ENCODE results near the gene KCNH2. TPM values are rescaled to one million over a fixed set of nuclear protein-coding genes. Genes with fewer than 3 reads are reported as not detected.

The KCNH2 gene
- polyA plus RNA-seq, 5 donors: 2.9 to 6.3 (median 4.5) TPM

DNA sequence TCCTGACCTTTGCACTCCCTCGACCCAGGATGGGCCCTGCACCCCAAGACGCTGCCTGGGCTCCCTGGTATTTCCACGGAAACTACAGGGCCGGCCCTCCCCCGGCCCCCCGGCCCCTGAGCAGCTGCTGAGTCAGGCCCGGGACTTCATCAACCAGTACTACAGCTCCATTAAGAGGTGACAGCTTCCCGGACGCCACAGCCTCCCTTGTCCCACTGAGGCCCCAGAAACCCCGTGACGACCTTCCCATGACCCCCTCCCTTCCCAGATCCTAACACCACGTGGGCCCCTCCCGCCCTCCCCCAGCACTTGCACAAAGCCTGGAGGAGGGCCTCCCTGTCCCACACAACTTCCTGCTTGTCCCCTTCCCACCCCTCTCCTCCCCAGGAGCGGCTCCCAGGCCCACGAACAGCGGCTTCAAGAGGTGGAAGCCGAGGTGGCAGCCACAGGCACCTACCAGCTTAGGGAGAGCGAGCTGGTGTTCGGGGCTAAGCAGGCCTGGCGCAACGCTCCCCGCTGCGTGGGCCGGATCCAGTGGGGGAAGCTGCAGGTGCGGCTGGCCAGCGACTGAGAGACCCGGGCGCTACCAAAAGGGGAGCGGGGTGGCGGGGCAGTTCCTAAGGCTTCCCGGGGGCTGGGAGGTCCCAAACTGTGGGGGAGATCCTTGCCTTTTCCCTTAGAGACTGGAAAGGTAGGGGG lies 18.4 kb upstream of the KCNH2 start:
- DNase-seq: no peak

DNA sequence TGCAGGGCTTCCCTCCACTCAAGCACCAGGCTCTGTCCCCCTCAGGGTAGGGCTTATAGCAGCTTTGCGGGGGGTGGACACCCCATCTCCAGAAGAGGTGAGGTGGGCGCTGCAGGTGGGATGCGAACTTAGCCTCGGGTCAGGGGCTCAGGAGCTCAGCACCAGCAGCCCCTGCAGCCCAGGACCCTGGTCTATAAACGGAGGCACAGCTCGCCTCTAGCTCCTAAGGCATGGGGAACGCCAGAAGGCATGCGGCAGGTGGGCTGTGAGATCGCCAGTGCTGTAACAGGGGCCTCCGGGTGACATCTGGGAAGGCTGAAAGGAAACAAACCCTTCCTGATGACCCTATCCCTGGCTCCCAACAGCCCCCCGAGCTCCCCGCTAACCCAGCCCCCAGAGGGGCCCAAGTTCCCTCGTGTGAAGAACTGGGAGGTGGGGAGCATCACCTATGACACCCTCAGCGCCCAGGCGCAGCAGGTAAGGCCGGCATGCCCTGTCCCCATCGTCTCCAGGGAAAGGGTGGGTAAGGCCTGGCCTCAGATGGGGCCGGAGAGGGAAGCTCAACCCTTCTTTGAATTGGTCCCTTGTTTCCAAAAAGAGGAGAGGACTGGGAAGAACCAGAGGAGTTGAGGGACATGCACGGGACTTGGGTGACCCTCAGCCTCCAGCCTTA lies 16.9 kb upstream of the KCNH2 start:
- no peak for DNase-seq

DNA sequence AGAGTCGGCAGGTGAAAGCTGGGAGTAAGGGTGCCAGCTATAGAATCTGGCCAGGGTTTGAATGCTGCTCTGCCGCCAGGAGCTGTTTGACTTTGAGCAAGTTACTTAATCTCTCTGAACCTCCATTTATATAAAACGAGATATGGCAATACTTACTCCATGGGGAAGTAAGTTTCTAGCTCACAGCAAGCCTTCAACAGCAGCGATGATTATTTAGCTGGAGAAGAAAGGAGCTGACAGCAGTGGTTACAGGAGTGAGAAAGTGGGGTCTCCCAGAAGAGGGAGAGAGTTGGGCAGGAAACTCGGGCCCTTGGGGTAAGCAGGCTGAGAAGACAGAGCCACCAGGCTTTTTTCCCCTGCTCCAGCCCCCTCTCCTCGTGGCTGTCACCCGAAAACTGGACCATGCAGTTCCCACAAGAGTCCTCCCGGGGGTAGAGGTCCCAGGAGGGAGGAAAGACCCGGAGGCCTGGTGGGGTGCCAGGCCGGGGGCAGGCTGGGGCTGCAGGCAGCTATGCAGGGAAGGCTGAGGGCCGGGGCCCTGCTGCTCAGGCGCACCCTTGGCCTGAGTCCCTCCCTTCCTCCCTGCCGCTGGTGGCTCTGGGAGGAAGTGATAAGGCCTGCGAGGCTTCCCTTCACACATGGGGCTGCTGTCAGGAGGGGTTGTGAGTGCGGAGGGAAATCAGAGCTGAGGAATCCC lies 16.2 kb upstream of the KCNH2 start:
- DNase-seq: peak; percentile 81 to 82

DNA sequence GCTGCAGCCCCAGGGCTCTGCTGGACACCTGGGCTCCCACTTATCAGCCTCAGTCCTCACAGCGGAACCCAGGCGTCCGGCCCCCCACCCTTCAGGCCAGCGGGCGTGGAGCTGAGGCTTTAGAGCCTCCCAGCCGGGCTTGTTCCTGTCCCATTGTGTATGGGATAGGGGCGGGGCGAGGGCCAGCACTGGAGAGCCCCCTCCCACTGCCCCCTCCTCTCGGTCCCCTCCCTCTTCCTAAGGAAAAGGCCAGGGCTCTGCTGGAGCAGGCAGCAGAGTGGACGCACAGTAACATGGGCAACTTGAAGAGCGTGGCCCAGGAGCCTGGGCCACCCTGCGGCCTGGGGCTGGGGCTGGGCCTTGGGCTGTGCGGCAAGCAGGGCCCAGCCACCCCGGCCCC lies 15.4 kb upstream of the KCNH2 start:
- DNase-seq: no peak

GRCh38 chr7:150992833-150993302 lies 14.7 kb upstream of the KCNH2 start:
- no peak for DNase-seq

- no peak for DNase-seq
Measured at GRCh38 chr7:150992051-150992640, 14.0 kb upstream of the KCNH2 start.

- DNase-seq: no peak
Measured at GRCh38 chr7:150990416-150991186, 12.5 kb upstream of the KCNH2 start, which contains the start of gene NOS3. TSS of gene NOS3 (plus strand) at chr7:150991017. CDS start at chr7:150993804, 2,787 bp downstream.

DNA sequence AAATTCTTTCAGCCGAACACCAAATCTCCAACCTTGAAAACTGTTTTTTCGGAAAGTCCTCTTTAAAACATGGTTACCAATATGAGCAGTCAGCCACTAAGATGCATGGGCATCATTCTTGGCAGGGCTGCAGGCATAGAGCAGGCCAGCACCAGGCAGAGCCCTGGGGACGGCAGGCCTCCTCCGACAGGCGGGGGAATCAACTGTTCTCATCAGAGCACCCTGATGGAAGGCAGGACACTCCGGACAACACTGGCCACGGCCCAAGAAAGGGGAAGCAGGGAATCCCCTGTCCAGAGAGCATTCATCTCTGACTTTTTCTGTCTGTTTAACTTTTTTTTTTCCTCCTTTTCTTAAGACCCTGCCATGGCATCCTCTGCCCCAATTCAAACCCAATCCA lies 11.3 kb upstream of the KCNH2 start:
- DNase-seq: no peak

- peak in 1 of 2 donors; percentile 58 for DNase-seq
Measured at GRCh38 chr7:150988230-150989226, 10.4 kb upstream of the KCNH2 start.

DNA sequence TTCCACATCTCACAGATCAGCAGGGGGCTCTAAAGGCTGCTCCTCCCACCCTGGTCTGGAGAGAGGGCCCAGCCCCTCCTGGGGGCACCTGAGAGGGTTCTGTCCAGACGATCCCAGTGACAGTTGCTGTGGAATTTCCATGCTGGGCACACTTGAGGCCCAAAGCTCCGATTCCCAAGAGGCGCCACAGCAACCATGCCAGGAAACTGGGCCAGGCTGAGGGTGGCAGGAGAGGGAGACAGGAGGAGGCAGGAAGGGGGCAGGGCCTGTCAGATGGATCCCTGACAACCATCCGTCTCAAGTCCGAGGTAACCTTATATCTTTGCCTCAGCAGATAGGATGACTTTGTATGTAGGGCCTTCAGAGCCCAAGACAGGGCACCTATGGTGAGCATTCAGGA lies 8.4 kb upstream of the KCNH2 start:
- DNase-seq: no peak

- DNase-seq: no peak
Measured at GRCh38 chr7:150986099-150986512, 8.0 kb upstream of the KCNH2 start.

DNA sequence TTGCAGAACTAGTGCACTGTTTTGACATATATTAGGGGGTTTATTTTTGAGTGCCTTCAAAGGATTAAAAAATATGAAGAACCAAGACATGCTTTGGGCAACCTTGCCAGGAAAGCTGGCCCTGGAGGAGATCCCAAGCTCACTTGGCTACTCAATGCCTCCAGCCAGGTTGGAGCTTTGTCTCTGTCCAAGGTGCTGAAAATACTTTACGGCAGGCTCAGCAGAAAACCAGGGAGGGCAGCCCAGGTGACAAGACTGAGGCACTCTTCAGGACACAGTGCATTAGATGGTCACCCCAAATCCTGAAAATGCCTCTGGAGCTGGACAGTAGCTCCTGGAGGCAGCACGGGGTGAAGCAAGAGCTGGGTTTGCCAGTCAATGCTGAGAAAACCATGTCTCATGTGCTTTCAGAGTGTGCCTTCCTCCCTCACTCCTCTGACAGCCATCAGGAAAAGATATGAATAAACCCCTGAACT lies 5.8 kb upstream of the KCNH2 start:
- DNase-seq: no peak

- DNase-seq: no peak
Measured at GRCh38 chr7:150982351-150982750, 4.2 kb upstream of the KCNH2 start.

DNA sequence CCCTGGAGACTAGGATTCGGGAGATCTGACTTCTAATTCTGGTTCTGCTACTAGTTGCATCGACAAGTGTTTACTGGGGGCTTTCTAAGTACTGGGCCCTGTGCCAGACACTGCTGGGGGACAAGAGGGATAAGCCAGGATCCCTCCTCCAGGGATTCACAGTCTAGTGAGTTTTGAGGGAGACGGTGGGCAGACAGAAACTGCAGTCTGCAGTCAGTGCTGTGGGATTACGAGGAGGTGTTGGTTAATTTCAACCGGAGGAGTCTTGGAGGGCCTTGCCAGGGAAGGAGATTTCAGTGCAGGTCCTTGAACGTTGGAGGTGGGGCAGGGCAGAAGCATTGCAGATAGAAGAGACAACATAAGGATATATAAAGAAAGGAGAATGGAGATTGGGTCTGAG lies 3.5 kb upstream of the KCNH2 start:
- DNase-seq: no peak

DNA sequence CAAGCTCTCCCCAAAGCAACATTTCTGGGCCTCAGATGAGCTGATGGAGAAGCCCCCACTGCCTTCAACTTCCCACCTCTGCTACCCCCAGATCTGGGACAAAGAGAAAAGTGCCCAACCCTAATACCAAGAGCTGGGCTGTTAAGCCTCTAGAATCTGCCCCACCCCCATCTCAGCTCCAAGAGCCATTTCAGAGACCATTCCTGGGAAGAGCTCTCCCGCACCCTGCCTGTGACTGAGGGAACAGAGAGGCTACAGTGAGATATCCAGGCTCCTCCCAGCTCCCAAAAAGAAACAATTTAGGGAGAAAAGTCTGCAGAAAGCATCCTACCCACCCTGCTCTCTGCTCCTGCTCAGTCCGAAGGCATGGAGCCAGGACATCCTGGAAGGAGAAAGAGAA lies 2.5 kb upstream of the KCNH2 start:
- no peak for DNase-seq

GRCh38 chr7:150979713-150980390 lies 1.7 kb upstream of the KCNH2 start:
- DNase-seq: no peak

DNA sequence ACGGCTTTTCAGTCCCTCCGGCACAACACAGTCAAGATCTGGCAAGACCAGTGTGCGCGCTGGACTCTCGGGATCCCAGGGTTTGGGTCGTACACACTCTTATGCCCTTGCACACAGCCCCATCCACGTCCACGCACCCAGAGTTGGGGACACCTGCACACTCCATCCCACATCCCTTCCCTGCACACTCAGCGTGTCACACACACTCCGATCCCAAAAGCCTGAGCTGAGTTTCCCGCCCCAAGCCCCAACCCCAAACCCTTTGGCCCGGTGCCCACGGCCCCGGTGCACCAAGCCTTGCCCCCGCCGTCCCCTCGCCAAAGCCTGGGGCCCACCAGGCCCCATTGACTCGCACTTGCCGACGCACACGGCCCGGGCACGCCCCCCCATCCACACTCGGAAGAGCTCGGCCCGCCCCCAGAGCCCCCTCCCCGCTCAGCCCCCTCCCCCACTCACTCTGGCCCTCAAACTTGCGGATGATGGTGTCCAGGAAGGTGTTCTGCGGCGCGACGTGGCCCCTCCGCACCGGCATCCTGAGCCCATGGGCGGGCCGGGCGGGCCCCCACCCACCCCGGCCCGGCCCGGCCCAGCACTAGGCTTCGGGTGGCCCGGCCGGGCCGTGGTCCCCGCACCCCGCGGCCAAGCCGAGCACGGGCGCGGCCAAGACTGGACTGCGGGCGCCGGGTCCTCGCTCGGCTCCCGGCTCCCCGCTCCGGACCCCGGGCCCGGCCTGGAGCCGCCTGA lies 567 bp downstream of the KCNH2 start:
- no peak for DNase-seq

DNA sequence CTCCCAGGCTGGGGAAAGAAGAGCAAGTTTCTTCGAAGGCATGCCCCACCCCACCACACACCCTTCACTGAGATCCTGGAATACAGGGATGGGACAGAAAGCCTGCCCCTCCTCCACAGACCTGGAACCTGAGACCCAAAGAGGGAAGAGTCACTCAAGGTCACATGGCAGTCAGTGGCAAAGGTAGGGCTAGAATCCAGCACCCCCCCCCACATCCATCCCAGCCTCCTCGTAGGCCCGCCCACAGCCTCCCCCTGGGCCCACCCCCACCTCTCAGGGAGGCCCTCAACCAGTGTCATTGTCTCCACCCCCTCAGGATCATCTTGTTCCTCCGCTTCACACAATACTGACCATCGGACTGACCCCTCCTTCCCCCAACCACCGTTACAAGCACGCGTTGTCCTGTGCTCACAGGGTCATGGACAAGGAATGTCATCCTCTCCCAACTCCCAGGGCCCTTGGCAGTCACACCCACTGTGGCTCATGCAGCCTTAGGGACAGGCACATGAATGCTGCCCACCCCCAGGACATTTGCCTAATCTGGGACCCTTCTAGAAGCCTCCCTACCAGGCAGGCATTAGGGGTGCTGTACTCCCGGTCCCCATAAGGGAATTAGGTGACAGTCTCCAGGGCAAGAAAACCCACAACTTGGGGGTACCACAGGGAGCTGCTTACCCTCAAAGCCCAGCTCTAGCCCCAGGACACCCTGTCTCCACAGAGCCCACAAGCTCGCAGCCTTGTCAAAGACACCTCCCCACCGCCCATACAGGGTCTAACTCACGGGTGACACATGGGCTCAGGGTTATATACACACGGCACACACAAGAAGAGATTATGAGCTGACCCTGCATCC lies 1.4 kb downstream of the KCNH2 start:
- no peak for DNase-seq
